ENCODE results near the gene NGFR. TPM values are rescaled to one million over a fixed set of nuclear protein-coding genes. Genes with fewer than 3 reads are reported as not detected.
A peak's percentile ranks its signal among the peaks of the same experiment; 100 is the strongest.

The NGFR gene, protein sequence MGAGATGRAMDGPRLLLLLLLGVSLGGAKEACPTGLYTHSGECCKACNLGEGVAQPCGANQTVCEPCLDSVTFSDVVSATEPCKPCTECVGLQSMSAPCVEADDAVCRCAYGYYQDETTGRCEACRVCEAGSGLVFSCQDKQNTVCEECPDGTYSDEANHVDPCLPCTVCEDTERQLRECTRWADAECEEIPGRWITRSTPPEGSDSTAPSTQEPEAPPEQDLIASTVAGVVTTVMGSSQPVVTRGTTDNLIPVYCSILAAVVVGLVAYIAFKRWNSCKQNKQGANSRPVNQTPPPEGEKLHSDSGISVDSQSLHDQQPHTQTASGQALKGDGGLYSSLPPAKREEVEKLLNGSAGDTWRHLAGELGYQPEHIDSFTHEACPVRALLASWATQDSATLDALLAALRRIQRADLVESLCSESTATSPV
- polyA plus RNA-seq (2011; rRNA removed), result not detected in 2 replicates
- not detected in 2 replicates for polyA minus RNA-seq (2011; rRNA and poly(A)+ RNA removed)

DNA sequence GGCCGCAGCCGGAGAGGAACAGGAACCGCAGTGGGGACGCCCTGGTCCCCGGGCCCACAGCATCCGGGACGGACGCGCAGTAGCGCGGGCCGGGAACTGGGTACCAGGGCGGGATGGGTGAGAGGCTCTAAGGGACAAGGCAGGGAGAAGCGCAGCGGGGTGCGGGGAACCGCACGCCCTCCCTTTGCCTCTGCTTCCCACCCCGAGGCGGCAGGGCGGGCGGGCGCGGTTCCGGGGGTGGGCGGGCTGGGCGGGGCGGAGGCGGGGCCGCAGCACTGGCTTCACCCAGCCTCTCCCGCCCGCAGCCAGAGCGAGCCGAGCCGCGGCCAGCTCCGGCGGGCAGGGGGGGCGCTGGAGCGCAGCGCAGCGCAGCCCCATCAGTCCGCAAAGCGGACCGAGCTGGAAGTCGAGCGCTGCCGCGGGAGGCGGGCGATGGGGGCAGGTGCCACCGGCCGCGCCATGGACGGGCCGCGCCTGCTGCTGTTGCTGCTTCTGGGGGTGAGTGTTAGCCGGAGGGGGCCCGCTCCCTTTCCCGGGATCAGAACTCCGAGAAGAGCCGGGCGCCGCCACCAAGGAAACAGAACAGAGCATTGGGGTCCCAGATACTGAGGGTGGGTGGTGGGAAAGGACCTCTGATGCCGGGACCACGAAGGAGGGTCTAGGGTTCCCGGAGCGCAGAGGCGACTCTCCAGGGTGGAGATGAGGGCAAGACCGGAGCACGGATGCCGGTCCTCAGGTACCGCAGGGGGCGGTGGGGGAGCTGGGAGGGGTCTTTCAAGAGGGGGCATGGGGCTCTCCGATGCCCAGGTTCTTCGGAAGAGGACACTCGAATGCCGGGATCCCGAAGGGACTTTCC lies at the start of gene NGFR:
Gene NGFR (plus strand): TSS at position 308 of the 856 bp plus-strand sequence. CDS start 125 bp downstream, at position 433.
- H3K4me3 ChIP-seq (ENCODE audit: low read depth, low read length), result peak within 1 kb of the TSS; percentile 22; the same call in 1 of the 2 replicates
- no peaks in the 10 kb centered on the region; the same call in 1 of the 2 replicates for H3K9me3 ChIP-seq (ENCODE audit: control insufficient read depth, insufficient read depth, low read length)
- POLR2A ChIA-PET, result no interaction called here
- no peak within 1 kb of the TSS for H3K27ac ChIP-seq (ENCODE audit: low read depth, low read length)
- CTCF ChIA-PET, result interaction anchor here (0.6 to 1.6 kb wide), 7 partner anchors 10 to 263 kb away, joined by 3 to 10 read pairs (median 3); no protein-coding TSS in a partner anchor
- H3K27me3 ChIP-seq (ENCODE audit: control insufficient read depth, insufficient read depth, low read length), result peaks cover 62% of the 10 kb centered on the region
- no peak for DNase-seq (ENCODE audit: low read depth, low spot score)
- TF ChIP-seq, protein P1, sequence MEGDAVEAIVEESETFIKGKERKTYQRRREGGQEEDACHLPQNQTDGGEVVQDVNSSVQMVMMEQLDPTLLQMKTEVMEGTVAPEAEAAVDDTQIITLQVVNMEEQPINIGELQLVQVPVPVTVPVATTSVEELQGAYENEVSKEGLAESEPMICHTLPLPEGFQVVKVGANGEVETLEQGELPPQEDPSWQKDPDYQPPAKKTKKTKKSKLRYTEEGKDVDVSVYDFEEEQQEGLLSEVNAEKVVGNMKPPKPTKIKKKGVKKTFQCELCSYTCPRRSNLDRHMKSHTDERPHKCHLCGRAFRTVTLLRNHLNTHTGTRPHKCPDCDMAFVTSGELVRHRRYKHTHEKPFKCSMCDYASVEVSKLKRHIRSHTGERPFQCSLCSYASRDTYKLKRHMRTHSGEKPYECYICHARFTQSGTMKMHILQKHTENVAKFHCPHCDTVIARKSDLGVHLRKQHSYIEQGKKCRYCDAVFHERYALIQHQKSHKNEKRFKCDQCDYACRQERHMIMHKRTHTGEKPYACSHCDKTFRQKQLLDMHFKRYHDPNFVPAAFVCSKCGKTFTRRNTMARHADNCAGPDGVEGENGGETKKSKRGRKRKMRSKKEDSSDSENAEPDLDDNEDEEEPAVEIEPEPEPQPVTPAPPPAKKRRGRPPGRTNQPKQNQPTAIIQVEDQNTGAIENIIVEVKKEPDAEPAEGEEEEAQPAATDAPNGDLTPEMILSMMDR (IDR thresholded peaks at IDR 0.05; ENCODE audit: low read depth, low read length), result no peak

DNA sequence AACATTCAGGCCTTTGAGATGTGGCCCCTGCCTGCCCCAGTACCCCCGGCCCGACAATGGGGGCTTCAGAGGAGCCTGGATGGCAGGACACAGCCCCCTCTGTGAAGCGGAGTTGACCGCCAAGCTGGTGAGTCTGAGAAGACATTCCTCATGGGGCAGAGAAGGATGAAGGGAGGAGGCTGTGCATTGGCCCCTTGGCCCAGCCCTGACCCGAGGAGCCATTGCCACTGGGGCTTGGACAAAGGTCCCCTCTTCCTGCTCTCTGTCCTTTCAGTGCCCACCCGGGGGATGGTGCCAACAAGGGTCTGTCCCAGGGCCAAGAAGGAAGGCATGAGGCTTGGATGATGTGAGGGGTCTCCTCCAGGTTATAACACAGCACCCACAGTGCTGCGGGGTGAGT lies 49.5 kb upstream of the NGFR start:
- POLR2A ChIA-PET, result no interaction called here
- H3K4me3 ChIP-seq (ENCODE audit: low read depth, low read length), result no peak overlapping the region

DNA sequence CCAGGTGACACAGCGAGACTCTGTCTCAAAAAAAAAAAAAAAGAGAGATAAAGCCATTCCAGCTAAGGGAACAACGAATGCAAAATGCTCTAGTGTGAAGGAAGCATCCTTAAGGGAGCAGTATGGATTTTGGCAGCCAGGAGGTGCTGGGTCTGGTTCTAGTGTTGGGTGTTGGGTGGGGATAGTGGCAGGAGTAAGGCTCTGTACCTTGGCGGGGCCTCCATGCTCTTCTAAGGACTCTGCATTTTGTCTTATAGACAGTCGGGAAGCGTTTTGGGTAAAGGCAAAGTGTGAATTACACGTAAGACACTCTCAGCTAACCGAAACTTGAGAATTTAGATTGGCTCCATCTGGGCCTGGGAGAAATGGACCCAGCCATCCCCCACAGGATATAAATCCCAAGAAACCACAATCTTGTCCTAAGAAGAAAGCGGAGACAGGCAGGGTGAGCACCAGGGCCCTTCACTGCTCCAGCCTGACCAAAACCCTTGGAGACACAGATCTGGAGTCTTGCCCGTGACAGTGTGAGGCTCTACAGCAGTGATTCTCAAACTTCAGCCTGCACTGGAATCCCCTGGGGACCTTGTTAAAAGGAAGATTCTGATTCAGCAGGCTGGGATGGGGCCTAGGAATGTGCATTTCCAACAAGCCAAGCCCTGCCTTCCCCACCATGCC lies 47.3 kb upstream of the NGFR start:
- CTCF ChIA-PET, result no interaction called here
- Histone ChIP-seq H3K27ac (ENCODE audit: low read depth, low read length) (no peak overlapping the region), H3K9me3 (ENCODE audit: control insufficient read depth, insufficient read depth, low read length) (no peaks in the 10 kb centered on the region), H3K4me3 (ENCODE audit: low read depth, low read length) (no peak overlapping the region), H3K27me3 (ENCODE audit: control insufficient read depth, insufficient read depth, low read length) (peaks cover 29% of the 10 kb centered on the region)
- DNase-seq (ENCODE audit: low read depth, low spot score), result no peak
- TF ChIP-seq, protein P1 (IDR thresholded peaks at IDR 0.05; ENCODE audit: low read depth, low read length), result no peak
- POLR2A ChIA-PET, result no interaction called here

More for the DNA sequence above, 49.5 kb upstream of the NGFR start:
- H3K27ac ChIP-seq (ENCODE audit: low read depth, low read length), result no peak overlapping the region
- CTCF ChIA-PET, result interaction anchor here (1.8 to 3.1 kb wide), 2 partner anchors 10 to 111 kb away, joined by 7 to 11 read pairs; no protein-coding TSS in a partner anchor
- H3K27me3 ChIP-seq (ENCODE audit: control insufficient read depth, insufficient read depth, low read length), result peaks cover 40% of the 10 kb centered on the region
- TF ChIP-seq, protein P1 (IDR thresholded peaks at IDR 0.05; ENCODE audit: low read depth, low read length), result no peak
- H3K9me3 ChIP-seq (ENCODE audit: control insufficient read depth, insufficient read depth, low read length), result no peaks in the 10 kb centered on the region
- DNase-seq (ENCODE audit: low read depth, low spot score), result no peak

DNA sequence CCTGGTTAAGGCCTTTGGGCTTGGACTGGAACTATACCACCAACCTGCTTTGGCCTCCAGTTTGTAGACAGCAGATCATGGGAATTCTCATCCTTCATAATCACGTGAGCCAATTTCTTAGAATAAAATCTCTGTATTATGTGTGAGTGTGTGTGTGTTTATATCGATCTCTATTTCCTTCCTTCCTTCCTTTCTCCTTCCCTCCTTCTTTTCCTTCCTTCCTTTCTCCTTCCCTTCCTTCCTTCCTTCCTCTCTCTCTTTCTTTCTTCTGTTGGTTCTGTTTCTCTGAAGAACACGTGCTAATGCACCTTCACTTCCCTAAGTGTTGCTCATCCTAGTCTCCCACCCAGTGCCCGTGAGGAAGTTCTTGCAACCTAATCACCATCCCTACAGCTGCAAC lies 44.9 kb upstream of the NGFR start:
- H3K4me3 ChIP-seq (ENCODE audit: low read depth, low read length), result no peak overlapping the region
- POLR2A ChIA-PET, result no interaction called here
- DNase-seq (ENCODE audit: low read depth, low spot score), result no peak
- no peak overlapping the region for H3K27ac ChIP-seq (ENCODE audit: low read depth, low read length)
- H3K9me3 ChIP-seq (ENCODE audit: control insufficient read depth, insufficient read depth, low read length), result no peaks in the 10 kb centered on the region
- H3K27me3 ChIP-seq (ENCODE audit: control insufficient read depth, insufficient read depth, low read length), result peaks cover 22% of the 10 kb centered on the region
- TF ChIP-seq, protein P1 (IDR thresholded peaks at IDR 0.05; ENCODE audit: low read depth, low read length), result no peak
- CTCF ChIA-PET, result no interaction called here
